H1 (cell line): ENCODE data around the gene CCDC24. TPM values are rescaled to one million over a fixed set of nuclear protein-coding genes. Genes with fewer than 3 reads are reported as not detected.

Source experiments
- CTCF ChIA-PET: fragments of 300-600 bp; sonication (Branson Sonifier 250); formaldehyde crosslinking; loops from one replicate; lab custom pipeline; 2021; ENCODE audit not compliant: partially characterized antibody; lab: Charles Lee
- POLR2A ChIA-PET: fragments of 300-600 bp; sonication (Branson Sonifier 250); formaldehyde crosslinking; loops from one replicate; lab custom pipeline; 2021; ENCODE audit warnings: inconsistent platforms; ENCODE audit not compliant: partially characterized antibody; lab: Charles Lee
- DNase-seq, 2 experiments: peaks; one replicate each; pipeline versions ENCODE4 v3.0.0 to v3.0.0-alpha.2; 2010 to 2022; ENCODE audit warnings: low spot score in 2 of 2, low read depth in 1 of 2, mixed read lengths in 1 of 2
- FAIRE-seq: peaks from 2 replicates; lab custom pipeline; 2011; peaks lifted over from hg19 to GRCh38; lab: Jason Lieb, UNC
- H2AFZ ChIP-seq: 2 replicates; pipeline ENCODE4 v1.8.1; 2012; ENCODE audit warnings: low read length, inconsistent platforms
- H2AK5ac ChIP-seq: 2 replicates; pipeline ENCODE4 v1.6.1; 2013; ENCODE audit warnings: low read depth, low read length
- H2BK120ac ChIP-seq: replicated peaks from 2 replicates; pipeline ENCODE3; 2013; ENCODE audit warnings: low read depth, low read length, inconsistent platforms
- H2BK12ac ChIP-seq: 2 replicates; pipeline ENCODE4 v1.6.1; 2013; ENCODE audit warnings: low read depth, low read length
- H2BK15ac ChIP-seq: 2 replicates; pipeline ENCODE4 v1.6.1; 2013; ENCODE audit warnings: low read length
- H2BK20ac ChIP-seq: 2 replicates; pipeline ENCODE4 v1.6.1; 2013; ENCODE audit warnings: low read length
- H2BK5ac ChIP-seq: 2 replicates; pipeline ENCODE4 v1.6.1; 2013; ENCODE audit warnings: low read depth, low read length
- H3K14ac ChIP-seq: 2 replicates; pipeline ENCODE4 v1.6.1; 2013; ENCODE audit warnings: inconsistent platforms; ENCODE audit not compliant: insufficient read length
- H3K18ac ChIP-seq: 2 replicates; pipeline ENCODE4 v1.6.1; 2013; ENCODE audit warnings: low read length; ENCODE audit errors: extremely low read depth
- H3K23ac ChIP-seq: 2 replicates; pipeline ENCODE4 v1.6.1; 2013; ENCODE audit warnings: inconsistent platforms; ENCODE audit not compliant: insufficient read length
- H3K23me2 ChIP-seq: 2 replicates; pipeline ENCODE4 v1.6.1; 2013; ENCODE audit warnings: low read depth, low read length
- H3K27ac ChIP-seq: 2 replicates; pipeline ENCODE4 v1.6.1; 2011; ENCODE audit warnings: low read depth, low read length, inconsistent platforms
- H3K27me3 ChIP-seq, 4 experiments: replicated peaks in 1 of 4; 1 replicate in 1 of 4; 2 replicates in 3 of 4; pipeline versions ENCODE4 v1.6.1 to v1.8.1; 2011 to 2013; ENCODE audit warnings: low read length in 3 of 4, mild to moderate bottlenecking in 3 of 4, inconsistent platforms in 2 of 4, mixed read lengths in 2 of 4, moderate library complexity in 1 of 4; ENCODE audit not compliant: control insufficient read depth in 3 of 4, insufficient read depth in 3 of 4; ENCODE audit errors: extremely low read depth in 1 of 4
- H3K36me3 ChIP-seq, 4 experiments: 2 replicates each; pipeline versions ENCODE4 v1.6.1 to v1.8.1; 2011 to 2013; ENCODE audit warnings: mild to moderate bottlenecking in 4 of 4, low read length in 3 of 4, moderate library complexity in 2 of 4, control low read depth in 1 of 4, inconsistent platforms in 1 of 4; ENCODE audit not compliant: insufficient read depth in 4 of 4, control insufficient read depth in 2 of 4
- H3K4ac ChIP-seq: replicated peaks from 2 replicates; pipeline ENCODE3; 2013; ENCODE audit warnings: low read length, low read depth, mixed read lengths, inconsistent platforms; ENCODE audit not compliant: insufficient read length
- H3K4me1 ChIP-seq, 4 experiments: replicated peaks in 1 of 4; 1 replicate in 1 of 4; 2 replicates in 3 of 4; pipeline versions ENCODE4 v1.6.1 to v1.8.1; 2011 to 2013; ENCODE audit warnings: low read length in 3 of 4, inconsistent platforms in 2 of 4, mixed read lengths in 1 of 4; ENCODE audit not compliant: insufficient read depth in 4 of 4, control insufficient read depth in 3 of 4
- H3K4me2 ChIP-seq, 2 experiments: 2 replicates each; pipeline versions ENCODE4 v1.6.1 to v1.8.1; 2011 to 2013; ENCODE audit warnings: low read depth in 2 of 2, low read length in 2 of 2, control low read depth in 1 of 2, inconsistent platforms in 1 of 2, mild to moderate bottlenecking in 1 of 2; ENCODE audit not compliant: insufficient read depth in 1 of 2
- H3K4me3 ChIP-seq, 4 experiments: fragments of 200-600, 300-600 bp in 1 of 4; sonication (generic), shearing (Covaris generic), sonication (Bioruptor Twin) in 1 of 4; 2 replicates each; pipeline versions ENCODE4 v1.5.1 to v1.8.1; 2011 to 2016; ENCODE audit warnings: low read length in 4 of 4, low read depth in 3 of 4, control low read depth in 2 of 4, inconsistent platforms in 2 of 4, mild to moderate bottlenecking in 2 of 4, mixed read lengths in 1 of 4, moderate library complexity in 1 of 4; ENCODE audit not compliant: insufficient read depth in 2 of 4; ENCODE audit errors: extremely low read depth in 1 of 4
- H3K56ac ChIP-seq: replicated peaks from 2 replicates; pipeline ENCODE3; 2013; ENCODE audit warnings: low read depth, mild to moderate bottlenecking, mixed read lengths, low read length, inconsistent platforms; ENCODE audit not compliant: insufficient read length
- H3K79me1 ChIP-seq: 2 replicates; pipeline ENCODE4 v1.6.1; 2013; ENCODE audit warnings: low read depth, low read length, control low read depth
- H3K79me2 ChIP-seq, 2 experiments: 2 replicates each; pipeline versions ENCODE4 v1.6.1 to v1.8.1; 2012 to 2013; ENCODE audit warnings: low read length in 2 of 2, mild to moderate bottlenecking in 2 of 2, inconsistent platforms in 1 of 2; ENCODE audit not compliant: insufficient read depth in 2 of 2, control insufficient read depth in 1 of 2
- H3K9ac ChIP-seq, 4 experiments: replicated peaks in 1 of 4; 1 replicate in 1 of 4; 2 replicates in 3 of 4; pipeline versions ENCODE4 v1.6.1 to v1.8.1; 2011 to 2013; ENCODE audit warnings: low read depth in 3 of 4, low read length in 3 of 4, control low read depth in 2 of 4, mild to moderate bottlenecking in 2 of 4, moderate library complexity in 2 of 4, inconsistent platforms in 1 of 4; ENCODE audit errors: extremely low read depth in 1 of 4
- H3K9me3 ChIP-seq, 2 experiments: 2 replicates each; pipeline versions ENCODE4 v1.6.1 to v1.8.1; 2012 to 2013; ENCODE audit warnings: mild to moderate bottlenecking in 2 of 2, moderate library complexity in 2 of 2, control low read depth in 1 of 2, inconsistent platforms in 1 of 2, low read depth in 1 of 2, low read length in 1 of 2, mixed read lengths in 1 of 2; ENCODE audit not compliant: insufficient read depth in 2 of 2
- H4K20me1 ChIP-seq, 2 experiments: replicated peaks in 1 of 2; 2 replicates each; pipeline versions ENCODE3 to v1.8.1; 2011 to 2013; ENCODE audit warnings: inconsistent platforms in 2 of 2, low read length in 2 of 2, mild to moderate bottlenecking in 1 of 2; ENCODE audit not compliant: insufficient read depth in 2 of 2, control insufficient read depth in 1 of 2
- H4K5ac ChIP-seq: 2 replicates; pipeline ENCODE4 v1.6.1; 2013; ENCODE audit warnings: low read length, low read depth, mixed read lengths, inconsistent platforms; ENCODE audit not compliant: insufficient read length
- H4K8ac ChIP-seq: 2 replicates; pipeline ENCODE4 v1.8.0; 2013; ENCODE audit warnings: mild to moderate bottlenecking, moderate library complexity, low read length, inconsistent platforms; ENCODE audit not compliant: insufficient read depth; ENCODE audit errors: extremely low read depth
- H4K91ac ChIP-seq: replicated peaks from 2 replicates; pipeline ENCODE3; 2013; ENCODE audit warnings: low read length, mixed read lengths, inconsistent platforms; ENCODE audit not compliant: insufficient read length
- CBX8 ChIP-seq: fragments of 300-800, 300-1000 bp; sonication (generic); IDR thresholded peaks from 2 replicates; pipeline ENCODE4 v1.7.1; 2016; ENCODE audit warnings: low read depth, low read length, borderline replicate concordance
- CEBPB ChIP-seq: IDR thresholded peaks from 2 replicates; pipeline ENCODE4 v1.6.1; 2012; ENCODE audit warnings: low read depth, low read length
- CTBP2 ChIP-seq: IDR thresholded peaks from 2 replicates; pipeline ENCODE4 v1.7.0; 2011; ENCODE audit warnings: borderline replicate concordance, mild to moderate bottlenecking, moderate library complexity, mixed read lengths, low read length; ENCODE audit not compliant: insufficient read depth, insufficient read length
- EGR1 ChIP-seq: IDR thresholded peaks from 2 replicates; pipeline ENCODE4 v1.6.1; 2011; ENCODE audit warnings: low read depth, low read length, borderline replicate concordance
- GABPA ChIP-seq: IDR thresholded peaks from 2 replicates; pipeline ENCODE4 v1.6.1; 2011; ENCODE audit warnings: mild to moderate bottlenecking, low read length, moderate library complexity, borderline replicate concordance; ENCODE audit not compliant: insufficient read depth
- POLR2A ChIP-seq, 2 experiments: IDR thresholded peaks; 1 replicate in 1 of 2; 2 replicates in 1 of 2; pipeline ENCODE4 v1.6.1; 2011; ENCODE audit warnings: low read depth in 2 of 2, low read length in 2 of 2, mild to moderate bottlenecking in 2 of 2; ENCODE audit errors: control extremely low read depth in 1 of 2
- SP4 ChIP-seq: IDR thresholded peaks from 2 replicates; pipeline ENCODE4 v1.6.1; 2012; ENCODE audit warnings: low read length, inconsistent platforms
- SRF ChIP-seq: IDR thresholded peaks from 2 replicates; pipeline ENCODE4 v1.6.1; 2011; ENCODE audit warnings: mild to moderate bottlenecking, low read depth, low read length, moderate library complexity
- TBP ChIP-seq: IDR thresholded peaks from 2 replicates; pipeline ENCODE4 v1.6.1; 2011; ENCODE audit warnings: low read depth, low read length, improper control_type of control experiment
- WGBS, 2 experiments: shearing (Covaris generic) in 1 of 2; methylation state at CpG; one replicate each; pipeline versions ENCODE4 v1.1.6 to v1.1.7; 2013 to 2015; ENCODE audit warnings: low lambda C conversion rate in 2 of 2, mixed read lengths in 2 of 2, inconsistent platforms in 1 of 2, low coverage in 1 of 2, missing lambda C conversion rate in 1 of 2; ENCODE audit not compliant: insufficient replicate concordance in 2 of 2, insufficient coverage in 1 of 2, insufficient read length in 1 of 2; ENCODE audit errors: extremely low coverage in 1 of 2, missing lambda C conversion rate in 1 of 2; 5-methylcytosine and 5-hydroxymethylcytosine counted together
- polyA plus RNA-seq, 7 experiments: library from polyadenylated mRNA; depleted of rRNA in 3 of 7; stranded (reverse) in 5 of 7; unstranded in 2 of 7; fragments of >200 nt in 5 of 7; fragments of 200-250 nt in 2 of 7; gene quantifications; 1 replicate in 5 of 7; 2 replicates in 1 of 7; 4 replicates in 1 of 7; pipeline versions ENCODE4 v1.2.1 to v1.2.3, GENCODE V29; 2011 to 2013; ENCODE audit warnings: missing spikeins in 2 of 7, mixed read lengths in 2 of 7
- total RNA-seq: library from RNA; stranded (reverse); fragmentation: NEBNext Ultra II Directional; extraction: Animal tissue kit (Norgen Biotek cat#: 25700); gene quantifications from 2 replicates; pipeline ENCODE4 v1.2.1, GENCODE V29; 2021
- TF ChIP-seq, protein P1 (sequence below), 3 experiments: IDR thresholded peaks; 1 replicate in 2 of 3; 2 replicates in 1 of 3; pipeline versions ENCODE4 v1.5.1 to v1.6.1; 2011; ENCODE audit warnings: low read length in 3 of 3, mild to moderate bottlenecking in 3 of 3, inconsistent platforms in 2 of 3, low read depth in 1 of 3, moderate library complexity in 1 of 3; ENCODE audit not compliant: insufficient read depth in 1 of 3; ENCODE audit errors: control extremely low read depth in 1 of 3

CCDC24 gene
- total and polyA plus RNA-seq, 2 of the 8 experiments (the other 6 are each of a cell fraction or from before 2014, with no cell fraction given): 11.2 to 11.4 TPM

DNA sequence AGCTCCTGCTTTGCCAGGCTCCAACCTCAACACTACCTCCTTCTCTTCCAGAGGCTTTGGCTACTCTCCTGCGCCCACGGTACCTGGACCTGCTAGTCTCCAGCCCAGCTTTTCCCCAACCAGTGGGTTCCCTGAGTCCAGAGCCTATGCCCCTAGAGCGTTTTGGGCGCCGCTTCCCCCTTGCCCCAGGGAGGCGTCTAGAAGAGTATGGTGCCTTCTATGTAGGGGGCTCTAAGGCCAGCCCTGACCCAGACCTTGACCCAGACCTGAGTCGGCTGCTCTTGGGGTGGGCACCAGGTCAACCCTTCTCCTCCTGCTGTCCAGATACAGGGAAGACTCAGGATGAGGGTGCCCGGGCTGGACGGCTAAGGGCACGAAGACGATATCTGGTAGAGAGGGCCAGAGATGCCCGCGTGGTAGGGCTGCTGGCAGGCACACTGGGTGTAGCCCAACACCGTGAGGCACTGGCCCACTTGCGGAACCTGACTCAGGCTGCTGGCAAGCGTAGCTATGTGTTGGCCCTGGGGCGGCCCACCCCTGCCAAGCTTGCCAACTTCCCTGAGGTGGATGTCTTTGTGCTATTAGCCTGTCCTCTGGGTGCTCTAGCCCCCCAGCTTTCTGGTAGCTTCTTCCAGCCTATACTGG is 19.9 kb upstream of the CCDC24 start:
- Histone ChIP-seq H3K9me3 (no peaks in the 10 kb centered on the region), H3K23ac (no peak overlapping the region), H3K4ac (no peak overlapping the region), H2BK120ac (no peak overlapping the region), H3K9ac (no peak overlapping the region), H3K27ac (no peak overlapping the region), H3K23me2 (peaks cover 20% of the 10 kb centered on the region), H2BK20ac (no peak overlapping the region), H4K5ac (no peak overlapping the region), H2BK12ac (no peak overlapping the region), H2BK5ac (no peak overlapping the region), H2BK15ac (no peak overlapping the region), H3K56ac (no peak overlapping the region), H2AFZ (no peak overlapping the region), H2AK5ac (no peak overlapping the region), H4K8ac (peak overlapping the region; percentile 1; the same call in 1 of the 2 replicates), H3K4me1 (peaks cover 3 to 14% (median 8%) of the 10 kb centered on the region in 4 experiments), H3K79me2 (peaks cover 0 to 24% of the 10 kb centered on the region in 2 experiments; a peak in 2 of 4 replicates), H4K91ac (no peak overlapping the region), H3K4me2 (no peak overlapping the region; a peak in 1 of 4 replicates), H3K4me3 (no peak overlapping the region), H3K27me3 (no peaks in the 10 kb centered on the region), H3K79me1 (peaks cover 11% of the 10 kb centered on the region; the same call in 1 of the 2 replicates), H3K36me3 (peaks cover 0 to 18% (median 9%) of the 10 kb centered on the region in 4 experiments; a peak in 4 of 8 replicates), H3K14ac (no peak overlapping the region), H3K18ac (no peak overlapping the region), H4K20me1 (peaks cover 4 to 16% of the 10 kb centered on the region in 2 experiments)
- ChIA-PET POLR2A (interaction anchor here (0.6 to 12.9 kb wide), 7 partner anchors 9 to 76 kb away, joined by 3 to 189 read pairs (median 5); partner anchors contain the start of genes CCDC24 and IPO13), CTCF (interaction anchor here (0.7 to 9.2 kb wide), 14 partner anchors 9 to 207 kb away, joined by 3 to 79 read pairs (median 5); partner anchors contain the start of genes IPO13 and SLC6A9)
- 95% methylated on average over 17 of the region's 17 CpGs; no CpG with 5 or more reads in 1 of the 2 experiments for WGBS, 2 experiments
- FAIRE-seq: no peak
- DNase-seq: no peak
- TF ChIP-seq CBX8 (no peak), TBP (no peak), SRF (no peak), CEBPB (no peak), EGR1 (no peak), GABPA (no peak), CTBP2 (no peak), POLR2A (IDR thresholded peaks at IDR 0.05; ENCODE audit: control extremely low read depth in 1 of 2, low read depth in 2 of 2, low read length in 2 of 2) (no peak), SP4 (no peak)
- TF ChIP-seq, protein P1, sequence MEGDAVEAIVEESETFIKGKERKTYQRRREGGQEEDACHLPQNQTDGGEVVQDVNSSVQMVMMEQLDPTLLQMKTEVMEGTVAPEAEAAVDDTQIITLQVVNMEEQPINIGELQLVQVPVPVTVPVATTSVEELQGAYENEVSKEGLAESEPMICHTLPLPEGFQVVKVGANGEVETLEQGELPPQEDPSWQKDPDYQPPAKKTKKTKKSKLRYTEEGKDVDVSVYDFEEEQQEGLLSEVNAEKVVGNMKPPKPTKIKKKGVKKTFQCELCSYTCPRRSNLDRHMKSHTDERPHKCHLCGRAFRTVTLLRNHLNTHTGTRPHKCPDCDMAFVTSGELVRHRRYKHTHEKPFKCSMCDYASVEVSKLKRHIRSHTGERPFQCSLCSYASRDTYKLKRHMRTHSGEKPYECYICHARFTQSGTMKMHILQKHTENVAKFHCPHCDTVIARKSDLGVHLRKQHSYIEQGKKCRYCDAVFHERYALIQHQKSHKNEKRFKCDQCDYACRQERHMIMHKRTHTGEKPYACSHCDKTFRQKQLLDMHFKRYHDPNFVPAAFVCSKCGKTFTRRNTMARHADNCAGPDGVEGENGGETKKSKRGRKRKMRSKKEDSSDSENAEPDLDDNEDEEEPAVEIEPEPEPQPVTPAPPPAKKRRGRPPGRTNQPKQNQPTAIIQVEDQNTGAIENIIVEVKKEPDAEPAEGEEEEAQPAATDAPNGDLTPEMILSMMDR (IDR thresholded peaks at IDR 0.05; ENCODE audit: control extremely low read depth in 1 of 3, insufficient read depth in 1 of 3, low read depth in 1 of 3, low read length in 3 of 3): no peak
